AG04450 (cell line): Measurements from ENCODE around the gene TUBGCP2. TPM values are rescaled to one million over a fixed set of nuclear protein-coding genes. Genes with fewer than 3 reads are reported as not detected.

ENCODE experiments used
- CTCF ChIA-PET: fragments of 300-600, 350-600 bp; formaldehyde crosslinking; extraction: SDS; loops from one replicate; lab custom pipeline; 2022; ENCODE audit warnings: antibody characterized with exemption, inconsistent platforms; lab: Charles Lee
- POLR2A ChIA-PET: fragments of 350-600 bp; formaldehyde crosslinking; extraction: SDS; loops from one replicate; lab custom pipeline; 2021; ENCODE audit warnings: antibody characterized with exemption, inconsistent platforms; lab: Yijun Ruan, JAX
- DNase-seq: peaks from one replicate; pipeline ENCODE4 v3.0.0-alpha.2; 2011; ENCODE audit warnings: low read depth, low spot score
- H3K27ac ChIP-seq: one replicate; pipeline ENCODE4 v1.5.1; 2012; ENCODE audit warnings: low read depth, low read length, control low read depth
- H3K27me3 ChIP-seq: one replicate; pipeline ENCODE4 v1.6.0; 2012; ENCODE audit warnings: low read length; ENCODE audit not compliant: control insufficient read depth, insufficient read depth
- H3K4me3 ChIP-seq: 2 replicates; pipeline ENCODE4 v1.5.1; 2011; ENCODE audit warnings: mild to moderate bottlenecking, low read depth, low read length, control low read depth
- H3K9me3 ChIP-seq: 2 replicates; pipeline ENCODE4 v1.5.1; 2012; ENCODE audit warnings: low read length; ENCODE audit not compliant: control insufficient read depth, insufficient read depth
- CTCF ChIP-seq: IDR thresholded peaks from 2 replicates; pipeline ENCODE4 v1.5.1; 2011; ENCODE audit warnings: low read depth, low read length, control low read depth, inconsistent platforms
- polyA plus RNA-seq: library from polyadenylated mRNA; depleted of rRNA; stranded (reverse); fragments of >200 nt; gene quantifications from 2 replicates; pipeline ENCODE4 v1.2.3, GENCODE V29; 2011

The TUBGCP2 gene
- polyA plus RNA-seq, 1 experiment, result 40.0 TPM

- H3K27ac ChIP-seq, result no peak overlapping the region
- no peaks in the 10 kb centered on the region; the same call in 1 of the 2 replicates for H3K9me3 ChIP-seq
- CTCF ChIA-PET, result interaction anchor here (0.7 kb wide), 1 partner anchor 10 kb away, joined by 5 read pairs; no protein-coding TSS in a partner anchor
- no peak overlapping the region for H3K4me3 ChIP-seq
- no peak for DNase-seq
- no peak for TF ChIP-seq CTCF
- POLR2A ChIA-PET, result interaction anchor here (0.6 kb wide), 1 partner anchor 1191 kb away, joined by 3 read pairs; no protein-coding TSS in a partner anchor
- no peaks in the 10 kb centered on the region for H3K27me3 ChIP-seq
These were observed 20.7 kb downstream of the TUBGCP2 start for GRCh38 chr10:133287832-133288500.

DNA sequence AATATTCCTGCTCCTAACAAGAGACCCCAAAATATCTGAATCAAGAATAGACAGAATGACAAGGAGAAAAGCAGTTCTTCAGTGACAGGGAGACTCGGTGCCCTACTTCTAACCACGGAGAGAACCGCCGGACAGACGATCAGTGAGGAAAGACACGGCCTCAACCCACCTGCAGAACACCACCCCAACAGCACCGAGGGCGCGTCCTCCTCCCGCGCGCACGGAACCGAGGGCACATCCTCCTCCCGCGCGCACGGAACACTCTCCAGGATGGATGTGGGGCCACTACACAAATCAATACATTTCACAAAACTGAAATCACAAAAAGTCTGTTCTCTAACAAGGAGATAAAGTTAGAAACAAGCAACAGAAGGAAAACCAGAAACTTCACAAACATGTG lies 22.3 kb downstream of the TUBGCP2 start:
- Histone ChIP-seq H3K4me3 (no peak overlapping the region), H3K27ac (no peak overlapping the region), H3K9me3 (no peaks in the 10 kb centered on the region; the same call in 1 of the 2 replicates), H3K27me3 (no peaks in the 10 kb centered on the region)
- ChIA-PET POLR2A (no interaction called here), CTCF (no interaction called here)
- no peak for TF ChIP-seq CTCF
- DNase-seq, result no peak

GRCh38 chr10:133285217-133285616 lies 23.5 kb downstream of the TUBGCP2 start:
- ChIA-PET POLR2A (no interaction called here), CTCF (interaction anchor here (0.7 to 1.2 kb wide), 2 partner anchors 22 to 44 kb away, joined by 3 read pairs; no protein-coding TSS in a partner anchor)
- no peak for TF ChIP-seq CTCF
- no peak for DNase-seq
- H3K27me3 ChIP-seq, result no peaks in the 10 kb centered on the region
- no peak overlapping the region for H3K27ac ChIP-seq
- H3K4me3 ChIP-seq, result no peak overlapping the region
- no peaks in the 10 kb centered on the region; the same call in 1 of the 2 replicates for H3K9me3 ChIP-seq

DNA sequence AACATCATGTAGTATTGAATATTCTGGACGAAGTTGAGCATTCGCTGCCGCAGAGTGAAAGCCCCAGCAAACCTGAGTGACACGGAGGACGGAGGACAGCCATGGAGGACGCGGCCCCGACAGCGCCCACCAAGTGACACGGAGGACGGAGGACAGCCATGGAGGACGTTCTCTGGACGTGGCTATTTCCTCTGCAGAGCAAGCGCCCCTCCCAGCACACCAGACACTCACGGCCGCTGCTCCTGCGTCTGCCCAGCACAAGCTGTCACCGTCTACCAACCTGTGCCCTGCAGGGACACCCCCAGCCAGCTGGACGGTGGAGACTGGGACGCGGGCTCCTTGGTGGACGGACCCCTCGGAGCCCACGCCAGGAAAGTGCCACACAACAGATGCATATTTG lies 24.7 kb downstream of the TUBGCP2 start:
- CTCF ChIA-PET, result interaction anchor here (1.2 kb wide), 1 partner anchor 46 kb away, joined by 3 read pairs; no protein-coding TSS in a partner anchor
- H3K27me3 ChIP-seq, result no peaks in the 10 kb centered on the region
- TF ChIP-seq CTCF, result no peak
- H3K27ac ChIP-seq, result no peak overlapping the region
- no peak for DNase-seq
- H3K9me3 ChIP-seq, result no peaks in the 10 kb centered on the region; the same call in 1 of the 2 replicates
- POLR2A ChIA-PET, result no interaction called here
- H3K4me3 ChIP-seq, result no peak overlapping the region

DNA sequence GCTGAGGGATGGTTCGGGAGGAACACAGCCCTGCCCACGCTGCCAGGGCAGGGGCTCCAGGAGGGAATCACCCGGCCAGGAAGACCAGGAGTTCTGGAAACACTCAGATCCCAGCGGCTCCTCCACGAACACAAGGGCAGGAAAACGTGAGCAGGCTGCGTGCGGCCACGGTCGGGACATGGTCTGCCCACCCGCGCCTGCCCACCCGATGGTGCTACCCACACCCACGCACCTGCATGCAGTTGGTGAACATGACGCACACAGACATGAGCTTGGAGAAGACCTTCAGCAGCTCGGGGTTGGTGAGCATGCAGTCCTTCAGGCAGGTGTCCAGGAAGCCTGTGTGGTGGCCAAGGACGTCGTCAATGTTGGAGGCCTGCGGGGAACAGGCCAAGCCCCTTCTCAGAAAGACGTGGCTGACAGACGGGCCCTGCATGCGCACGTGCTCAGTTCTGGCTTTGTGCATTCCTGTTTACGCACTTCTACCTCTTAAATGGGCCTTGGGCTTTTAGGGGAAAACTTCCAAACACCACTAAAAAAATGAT lies 25.8 kb downstream of the TUBGCP2 start:
- Histone ChIP-seq H3K27me3 (no peaks in the 10 kb centered on the region), H3K4me3 (no peak overlapping the region), H3K9me3 (no peaks in the 10 kb centered on the region; the same call in 1 of the 2 replicates), H3K27ac (no peak overlapping the region)
- DNase-seq, result no peak
- TF ChIP-seq CTCF, result no peak
- CTCF ChIA-PET, result no interaction called here
- POLR2A ChIA-PET, result no interaction called here
